Smooth muscle cell (in vitro differentiated cells): ENCODE measurements around the gene NCK1. TPM values are rescaled to one million over a fixed set of nuclear protein-coding genes. Genes with fewer than 3 reads are reported as not detected.

Source experiments
- DNase-seq: peaks from one replicate; lab custom pipeline; 2025; ENCODE audit not compliant: unreplicated experiment; lab: John Stamatoyannopoulos, UW
- H2AFZ ChIP-seq: fragments of 200-600 bp; sonication (generic); 2 replicates; pipeline ENCODE4 v1.6.0; 2016; ENCODE audit warnings: antibody characterized with exemption, low read depth, mild to moderate bottlenecking
- H3F3A ChIP-seq: fragments of 200-600 bp; sonication (generic); 2 replicates; pipeline ENCODE4 v1.6.0; 2017; ENCODE audit warnings: antibody characterized with exemption, low read depth
- H3K27ac ChIP-seq: fragments of 200-600 bp; sonication (generic); 2 replicates; pipeline ENCODE4 v1.5.1; 2016; ENCODE audit warnings: low read depth, mild to moderate bottlenecking
- H3K27me3 ChIP-seq: fragments of 200-600 bp; sonication (generic); 2 replicates; pipeline ENCODE4 v1.6.1; 2016; ENCODE audit warnings: low read depth, mild to moderate bottlenecking
- H3K36me3 ChIP-seq: fragments of 200-600 bp; sonication (generic); 2 replicates; pipeline ENCODE4 v1.5.1; 2016; ENCODE audit warnings: low read depth
- H3K4me1 ChIP-seq: fragments of 200-600 bp; sonication (generic); 2 replicates; pipeline ENCODE4 v1.5.1; 2016; ENCODE audit warnings: low read depth
- H3K4me2 ChIP-seq: fragments of 200-600 bp; sonication (generic); 2 replicates; pipeline ENCODE4 v1.6.0; 2016; ENCODE audit warnings: mild to moderate bottlenecking
- H3K4me3 ChIP-seq: fragments of 200-600 bp; sonication (generic); 2 replicates; pipeline ENCODE4 v1.5.1; 2016; ENCODE audit warnings: mild to moderate bottlenecking
- H3K79me2 ChIP-seq: fragments of 200-600 bp; sonication (generic); 2 replicates; pipeline ENCODE4 v1.6.0; 2016; ENCODE audit warnings: low read depth, mild to moderate bottlenecking
- H3K9ac ChIP-seq: fragments of 200-600 bp; sonication (generic); 2 replicates; pipeline ENCODE4 v1.6.0; 2016; ENCODE audit warnings: low read depth
- H3K9me3 ChIP-seq: fragments of 200-600 bp; sonication (generic); replicated peaks from 2 replicates; pipeline ENCODE4 v1.5.1; 2016; ENCODE audit warnings: low read depth
- H4K20me1 ChIP-seq: fragments of 200-600 bp; sonication (generic); 2 replicates; pipeline ENCODE4 v1.6.0; 2016; ENCODE audit warnings: low read depth
- WGBS: methylation state at CpG from one replicate; pipeline ENCODE4 v1.1.7; 2016; ENCODE audit warnings: low lambda C conversion rate; 5-methylcytosine and 5-hydroxymethylcytosine counted together
- polyA plus RNA-seq: library from polyadenylated mRNA; unstranded; fragments of >200 nt; fragmentation: Nextera tagmentation; extraction: Ambion mirVana; gene quantifications from 2 replicates; pipeline ENCODE4 v1.2.1, GENCODE V29; 2016
- total RNA-seq: library from RNA; depleted of rRNA; stranded (reverse); fragments of >200 nt; gene quantifications from 2 replicates; pipeline ENCODE4 v1.2.3, GENCODE V29; 2014
- TF ChIP-seq, protein P1 (sequence below): fragments of 200-600 bp; sonication (generic); IDR thresholded peaks from 2 replicates; pipeline ENCODE4 v1.5.1; 2017; ENCODE audit warnings: borderline replicate concordance, mild to moderate bottlenecking, antibody characterized with exemption; ENCODE audit not compliant: insufficient read depth, poor library complexity, severe bottlenecking

NCK1 gene
- total and polyA plus RNA-seq, 2 experiments from 2014 or later, result 21.1 to 41.8 TPM

DNA sequence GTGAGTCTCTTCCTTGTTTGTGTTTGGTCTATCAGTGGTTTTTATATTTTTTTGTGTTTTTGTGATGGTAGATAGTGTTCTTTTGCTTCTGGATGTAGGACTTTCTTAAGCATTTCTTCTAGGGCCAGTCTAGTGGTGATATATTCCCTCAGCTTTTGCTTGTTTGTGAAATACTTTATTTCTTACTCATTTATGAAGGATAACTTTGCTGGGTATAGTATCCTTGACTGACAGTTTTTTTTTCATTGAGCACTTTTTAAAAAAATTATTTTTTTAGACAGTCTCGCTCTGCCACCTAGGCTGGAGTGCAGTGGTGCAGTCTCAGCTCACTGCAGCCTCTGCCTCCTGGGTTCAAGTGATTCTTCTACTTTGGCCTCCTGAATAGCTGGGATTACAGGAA, 41.9 kb downstream of the NCK1 start:
- Histone ChIP-seq H3K4me3 (no peak overlapping the region), H2AFZ (no peak overlapping the region), H4K20me1 (peaks cover 55% of the 10 kb centered on the region), H3K4me2 (no peak overlapping the region), H3K9ac (no peak overlapping the region), H3K36me3 (peaks cover 3% of the 10 kb centered on the region), H3K27ac (no peak overlapping the region), H3K79me2 (peaks cover 100% of the 10 kb centered on the region), H3F3A (peaks cover 10% of the 10 kb centered on the region), H3K27me3 (no peaks in the 10 kb centered on the region), H3K9me3 (peaks cover 8% of the 10 kb centered on the region), H3K4me1 (peaks cover 13% of the 10 kb centered on the region)
- WGBS, result 57% methylated on average over 1 of the region's 1 CpG
- TF ChIP-seq, protein P1, sequence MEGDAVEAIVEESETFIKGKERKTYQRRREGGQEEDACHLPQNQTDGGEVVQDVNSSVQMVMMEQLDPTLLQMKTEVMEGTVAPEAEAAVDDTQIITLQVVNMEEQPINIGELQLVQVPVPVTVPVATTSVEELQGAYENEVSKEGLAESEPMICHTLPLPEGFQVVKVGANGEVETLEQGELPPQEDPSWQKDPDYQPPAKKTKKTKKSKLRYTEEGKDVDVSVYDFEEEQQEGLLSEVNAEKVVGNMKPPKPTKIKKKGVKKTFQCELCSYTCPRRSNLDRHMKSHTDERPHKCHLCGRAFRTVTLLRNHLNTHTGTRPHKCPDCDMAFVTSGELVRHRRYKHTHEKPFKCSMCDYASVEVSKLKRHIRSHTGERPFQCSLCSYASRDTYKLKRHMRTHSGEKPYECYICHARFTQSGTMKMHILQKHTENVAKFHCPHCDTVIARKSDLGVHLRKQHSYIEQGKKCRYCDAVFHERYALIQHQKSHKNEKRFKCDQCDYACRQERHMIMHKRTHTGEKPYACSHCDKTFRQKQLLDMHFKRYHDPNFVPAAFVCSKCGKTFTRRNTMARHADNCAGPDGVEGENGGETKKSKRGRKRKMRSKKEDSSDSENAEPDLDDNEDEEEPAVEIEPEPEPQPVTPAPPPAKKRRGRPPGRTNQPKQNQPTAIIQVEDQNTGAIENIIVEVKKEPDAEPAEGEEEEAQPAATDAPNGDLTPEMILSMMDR, result no peak
- no peak for DNase-seq

GRCh38 chr3:136904746-136905145, 42.7 kb downstream of the NCK1 start:
- Histone ChIP-seq H3K4me1 (peaks cover 8% of the 10 kb centered on the region), H3K4me3 (no peak overlapping the region), H3K79me2 (peaks cover 100% of the 10 kb centered on the region), H3K9ac (no peak overlapping the region), H3K9me3 (peaks cover 8% of the 10 kb centered on the region), H3K27ac (no peak overlapping the region), H2AFZ (no peak overlapping the region), H3K4me2 (no peak overlapping the region), H3K27me3 (no peaks in the 10 kb centered on the region), H4K20me1 (peaks cover 56% of the 10 kb centered on the region), H3F3A (peaks cover 3% of the 10 kb centered on the region), H3K36me3 (peaks cover 3% of the 10 kb centered on the region)
- WGBS, result 70% methylated on average over 4 of the region's 4 CpGs
- TF ChIP-seq, protein P1, result no peak
- no peak for DNase-seq

DNA sequence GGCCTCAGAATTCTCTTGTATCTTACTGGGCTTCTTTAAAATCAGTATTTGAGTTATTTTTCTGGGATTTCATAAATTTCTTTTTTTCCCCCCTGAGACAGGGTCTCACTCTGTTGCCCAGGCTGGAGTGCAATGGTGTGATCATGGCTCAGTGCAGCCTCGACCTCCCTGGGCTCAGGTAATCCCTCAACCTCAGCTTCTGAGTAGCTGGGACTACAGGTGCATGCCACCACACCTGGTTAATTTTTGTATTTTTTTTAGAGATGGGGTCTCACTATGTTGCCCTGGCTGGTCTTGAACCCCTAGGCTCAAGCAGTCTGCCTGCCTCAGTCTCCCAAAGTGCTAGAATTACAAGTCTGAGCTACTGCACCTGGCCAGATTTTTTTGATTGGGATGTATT, 43.5 kb downstream of the NCK1 start:
- Histone ChIP-seq H3K36me3 (peaks cover 3% of the 10 kb centered on the region), H3K4me3 (no peak overlapping the region), H3K79me2 (peaks cover 100% of the 10 kb centered on the region), H3K4me2 (no peak overlapping the region), H3K9ac (no peak overlapping the region), H2AFZ (no peak overlapping the region), H3K27me3 (no peaks in the 10 kb centered on the region), H3K9me3 (peaks cover 8% of the 10 kb centered on the region), H3K27ac (no peak overlapping the region), H3F3A (no peaks in the 10 kb centered on the region), H4K20me1 (peaks cover 58% of the 10 kb centered on the region), H3K4me1 (peaks cover 5% of the 10 kb centered on the region)
- WGBS, result 100% methylated on average over 1 of the region's 1 CpG
- TF ChIP-seq, protein P1, result no peak
- DNase-seq, result no peak

DNA sequence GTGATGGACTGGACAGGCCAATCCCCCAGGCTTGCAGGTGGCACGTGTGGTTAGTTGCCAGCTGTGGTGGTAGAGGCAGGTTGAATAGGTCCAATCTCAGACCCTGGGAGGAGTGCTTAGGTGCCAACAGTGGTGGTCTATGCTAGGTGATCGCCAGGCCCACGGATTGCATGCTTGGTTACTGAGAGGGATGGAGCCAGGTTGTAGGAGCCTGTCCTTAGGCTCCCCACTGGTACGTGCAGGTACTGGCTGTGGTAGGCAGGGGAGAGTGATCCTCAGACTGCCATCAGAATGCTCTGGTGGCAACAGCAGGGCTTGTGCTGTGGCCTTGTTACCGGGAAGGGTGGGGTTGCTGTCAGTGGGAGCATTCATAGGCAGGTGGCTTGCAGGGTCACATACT, 44.7 kb downstream of the NCK1 start:
- Histone ChIP-seq H3K36me3 (peaks cover 3% of the 10 kb centered on the region), H2AFZ (no peak overlapping the region), H4K20me1 (peaks cover 66% of the 10 kb centered on the region), H3K79me2 (peaks cover 100% of the 10 kb centered on the region), H3K9ac (no peak overlapping the region), H3K4me1 (no peaks in the 10 kb centered on the region), H3K27ac (no peak overlapping the region), H3F3A (no peaks in the 10 kb centered on the region), H3K4me2 (no peak overlapping the region), H3K27me3 (no peaks in the 10 kb centered on the region), H3K9me3 (peaks cover 8% of the 10 kb centered on the region), H3K4me3 (no peak overlapping the region)
- DNase-seq, result no peak
- whole genome bisulfite sequencing, result 81% methylated on average over 5 of the region's 5 CpGs
- TF ChIP-seq, protein P1, result no peak
